Measurements from ENCODE around the gene SLC22A7. TPM values are rescaled to one million over a fixed set of nuclear protein-coding genes. Genes with fewer than 3 reads are reported as not detected.

SLC22A7 gene
- total and polyA plus RNA-seq, 2 experiments from 2014 or later: 0.51 TPM; not detected in 1

GRCh38 chr6:43263314-43264178 is 34.5 kb upstream of the SLC22A7 start:
- TF ChIP-seq CTCF (IDR thresholded peaks at IDR 0.05; ENCODE audit: low read depth, low read length): peak; percentile 89

GRCh38 chr6:43264599-43265145 is 33.4 kb upstream of the SLC22A7 start:
- Histone ChIP-seq H3K27me3 (no peaks in the 10 kb centered on the region), H3K27ac (no peak overlapping the region), H3K36me3 (no peaks in the 10 kb centered on the region), H3K4me1 (ENCODE audit: low read depth) (peaks cover 36% of the 10 kb centered on the region), H3K4me3 (no peak overlapping the region), H3K9me3 (ENCODE audit: low read depth) (no peaks in the 10 kb centered on the region)
- TF ChIP-seq CTCF (IDR thresholded peaks at IDR 0.05; ENCODE audit: low read depth, low read length): no peak
- DNase-seq (ENCODE audit: low read depth in 1 of 2, low spot score in 1 of 2): no peak

More at GRCh38 chr6:43263314-43264178, 34.5 kb upstream of the SLC22A7 start:
- H3K4me1 ChIP-seq (ENCODE audit: low read depth): peaks cover 33% of the 10 kb centered on the region
- H3K27ac ChIP-seq: no peak overlapping the region
- H3K4me3 ChIP-seq: no peak overlapping the region
- no peaks in the 10 kb centered on the region for H3K36me3 ChIP-seq
- H3K9me3 ChIP-seq (ENCODE audit: low read depth): no peaks in the 10 kb centered on the region
- peak; percentile 78 to 90 for DNase-seq (ENCODE audit: low read depth in 1 of 2, low spot score in 1 of 2)
- H3K27me3 ChIP-seq: no peaks in the 10 kb centered on the region

DNA sequence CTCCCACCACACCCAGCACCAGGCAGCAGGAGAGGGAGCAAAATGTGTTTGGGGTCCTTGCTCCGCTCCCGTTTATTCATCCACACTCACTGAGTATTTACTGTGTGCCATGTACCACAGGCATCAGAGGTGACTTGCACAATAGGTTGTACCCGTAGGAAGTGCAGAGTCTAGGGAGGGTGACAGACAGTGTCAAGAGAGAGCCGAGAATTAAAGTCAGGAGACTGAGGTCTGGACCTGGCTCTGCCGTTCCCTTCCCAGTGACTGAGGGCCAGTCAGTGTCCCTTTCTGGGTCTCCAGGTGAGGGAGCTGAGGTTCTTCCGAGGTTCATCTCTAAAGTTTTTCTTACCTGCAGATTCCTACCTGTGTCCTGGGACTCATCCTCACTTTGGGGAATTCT is 32.5 kb upstream of the SLC22A7 start:
- H3K27me3 ChIP-seq: no peaks in the 10 kb centered on the region
- DNase-seq (ENCODE audit: low read depth in 1 of 2, low spot score in 1 of 2): no peak
- no peaks in the 10 kb centered on the region for H3K9me3 ChIP-seq (ENCODE audit: low read depth)
- no peak overlapping the region for H3K27ac ChIP-seq
- no peaks in the 10 kb centered on the region for H3K36me3 ChIP-seq
- peaks cover 36% of the 10 kb centered on the region for H3K4me1 ChIP-seq (ENCODE audit: low read depth)
- no peak for TF ChIP-seq CTCF (IDR thresholded peaks at IDR 0.05; ENCODE audit: low read depth, low read length)
- H3K4me3 ChIP-seq: no peak overlapping the region

DNA sequence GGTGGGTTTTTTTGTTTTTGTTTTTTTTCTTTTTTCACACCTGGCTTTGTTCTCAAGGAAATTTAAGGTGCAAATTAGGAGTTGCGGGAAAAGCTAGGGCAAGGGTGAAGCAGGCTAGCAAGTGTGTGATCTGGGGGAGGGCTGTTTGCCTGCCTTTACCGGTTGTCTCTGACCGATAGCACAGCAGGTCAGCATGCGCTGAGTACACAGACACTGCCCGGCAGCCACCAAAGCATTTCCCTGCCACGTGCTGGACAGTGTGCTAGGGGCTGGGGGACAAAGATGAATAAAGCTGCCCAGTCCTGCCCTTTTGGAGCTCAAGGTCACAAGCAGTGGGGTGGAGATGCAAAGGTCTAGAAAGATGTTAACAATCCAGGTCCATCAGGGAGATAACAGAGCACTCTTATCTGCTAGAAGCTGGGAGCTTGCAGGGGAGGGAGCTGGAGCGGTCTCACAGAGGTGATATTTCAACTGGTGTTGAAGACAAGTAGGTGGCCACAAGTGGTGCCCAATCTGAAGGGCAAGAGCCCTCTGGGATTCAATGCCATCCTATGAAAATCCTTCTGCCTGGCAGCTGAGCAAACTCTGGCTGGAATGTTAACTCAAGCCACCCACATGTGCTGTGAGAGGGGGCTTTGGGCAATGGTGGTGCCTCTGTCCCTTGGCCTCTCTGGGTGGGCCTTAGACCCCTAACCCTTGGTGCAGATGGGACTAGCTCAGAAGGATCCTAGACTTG is 30.3 kb upstream of the SLC22A7 start:
- Histone ChIP-seq H3K27ac (no peak overlapping the region), H3K36me3 (no peaks in the 10 kb centered on the region), H3K4me3 (no peak overlapping the region), H3K9me3 (ENCODE audit: low read depth) (no peaks in the 10 kb centered on the region), H3K4me1 (ENCODE audit: low read depth) (peaks cover 34% of the 10 kb centered on the region), H3K27me3 (no peaks in the 10 kb centered on the region)
- no peak for TF ChIP-seq CTCF (IDR thresholded peaks at IDR 0.05; ENCODE audit: low read depth, low read length)
- DNase-seq (ENCODE audit: low read depth in 1 of 2, low spot score in 1 of 2): peak in 1 of 2 donors; percentile 52

GRCh38 chr6:43268355-43268700 is 29.7 kb upstream of the SLC22A7 start:
- H3K4me3 ChIP-seq: no peak overlapping the region
- no peaks in the 10 kb centered on the region for H3K36me3 ChIP-seq
- TF ChIP-seq CTCF (IDR thresholded peaks at IDR 0.05; ENCODE audit: low read depth, low read length): no peak
- H3K9me3 ChIP-seq (ENCODE audit: low read depth): no peaks in the 10 kb centered on the region
- peaks cover 34% of the 10 kb centered on the region for H3K4me1 ChIP-seq (ENCODE audit: low read depth)
- no peak for DNase-seq (ENCODE audit: low read depth in 1 of 2, low spot score in 1 of 2)
- no peak overlapping the region for H3K27ac ChIP-seq
- no peaks in the 10 kb centered on the region for H3K27me3 ChIP-seq

Data from cardiac muscle cell (in vitro differentiated cells and primary cell).